DOHH2 (cell line): ENCODE results near the gene SCD5.

Experiments used
- CTCF ChIP-seq: fragments of 200-600 bp; sonication (generic); IDR thresholded peaks from one replicate; pipeline ENCODE4 v1.5.1; 2014; ENCODE audit warnings: antibody characterized with exemption, mild to moderate bottlenecking, low read depth, low read length; ENCODE audit not compliant: poor library complexity, severe bottlenecking
- EZH2phosphoT487 ChIP-seq: fragments of 200-600 bp; sonication (generic); IDR thresholded peaks from 2 replicates; pipeline ENCODE4 v1.6.1; 2017; ENCODE audit warnings: borderline replicate concordance, mild to moderate bottlenecking, antibody characterized with exemption, low read length, moderate library complexity, mixed read lengths

GRCh38 chr4:82779032-82779431, 19.6 kb downstream of the SCD5 start:
- TF ChIP-seq CTCF (no peak), EZH2phosphoT487 (no peak)
